CD4-positive, alpha-beta T cell (primary cell): ENCODE measurements around the gene CMTM1. TPM values are rescaled to one million over a fixed set of nuclear protein-coding genes. Genes with fewer than 3 reads are reported as not detected.

Source experiments
- ATAC-seq: fragments of 200-7000 bp; cut with Tn5 transposase; one replicate; pipeline ENCODE4 v1.10.0; 2022; ENCODE audit warnings: mild to moderate bottlenecking; ENCODE audit not compliant: poor library complexity
- CTCF ChIA-PET: fragments of 350-600 bp; sonication (Branson Sonifier 250); formaldehyde crosslinking; loops from one replicate; lab custom pipeline; 2021; ENCODE audit warnings: antibody characterized with exemption, inconsistent platforms; lab: Charles Lee
- POLR2A ChIA-PET: fragments of 350-600 bp; sonication (Branson Sonifier 250); formaldehyde crosslinking; loops from one replicate; lab custom pipeline; 2021; ENCODE audit warnings: antibody characterized with exemption, inconsistent platforms; lab: Charles Lee
- DNase-seq, 14 experiments: peaks; one replicate each; pipeline ENCODE4 v3.0.0-alpha.2; 2013 to 2020; ENCODE audit warnings: mixed read lengths in 2 of 14
- H3K27ac ChIP-seq, 2 donors: one replicate each; pipeline versions ENCODE4 v1.5.1 to v1.7.0; 2013; ENCODE audit warnings: low read length in 2 of 2, low read depth in 1 of 2, mild to moderate bottlenecking in 1 of 2
- H3K27me3 ChIP-seq, 2 experiments: 1 replicate in 1 of 2; 2 replicates in 1 of 2; pipeline versions ENCODE4 v1.6.1 to v1.7.0; 2013; ENCODE audit warnings: low read length in 2 of 2, control low read depth in 1 of 2, mild to moderate bottlenecking in 1 of 2, moderate library complexity in 1 of 2; ENCODE audit not compliant: insufficient read depth in 2 of 2, control insufficient read depth in 1 of 2
- H3K36me3 ChIP-seq: one replicate; pipeline ENCODE4 v1.6.1; 2013; ENCODE audit warnings: low read length, control low read depth; ENCODE audit not compliant: insufficient read depth
- H3K4me1 ChIP-seq: one replicate; pipeline ENCODE4 v1.6.1; 2013; ENCODE audit warnings: low read length, control low read depth; ENCODE audit not compliant: insufficient read depth
- H3K4me3 ChIP-seq: one replicate; pipeline ENCODE4 v1.5.1; 2013; ENCODE audit warnings: mild to moderate bottlenecking, low read length, moderate library complexity
- H3K9me3 ChIP-seq, 2 experiments: 1 replicate in 1 of 2; 2 replicates in 1 of 2; pipeline versions ENCODE4 v1.6.1 to v1.7.0; 2013; ENCODE audit warnings: low read length in 2 of 2, mild to moderate bottlenecking in 2 of 2, control low read depth in 1 of 2, moderate library complexity in 1 of 2; ENCODE audit not compliant: control insufficient read depth in 1 of 2, insufficient read depth in 1 of 2
- H3K27ac Mint-ChIP-seq: one replicate; pipeline ENCODE4 v1.8.0; 2020; ENCODE audit warnings: mixed read lengths
- H3K27me3 Mint-ChIP-seq: one replicate; pipeline ENCODE4 v1.8.0; 2021; ENCODE audit warnings: mixed read lengths
- H3K36me3 Mint-ChIP-seq: one replicate; pipeline ENCODE4 v1.8.0; 2021; ENCODE audit warnings: low read depth, mixed read lengths
- H3K4me1 Mint-ChIP-seq: one replicate; pipeline ENCODE4 v1.8.0; 2021; ENCODE audit warnings: low read depth, mixed read lengths
- H3K4me3 Mint-ChIP-seq: one replicate; pipeline ENCODE4 v1.8.0; 2020; ENCODE audit warnings: mild to moderate bottlenecking, mixed read lengths
- H3K9me3 Mint-ChIP-seq: one replicate; pipeline ENCODE4 v1.8.0; 2020; ENCODE audit warnings: mixed read lengths
- intact Hi-C, 2 experiments: fragments of 100-400 bp; cut with DNase I in 1 of 2; cut with micrococcal nuclease in 1 of 2; formaldehyde crosslinking; loops; one replicate each; pipeline versions ENCODE4 v1.15.1 to v1.9.0; 2023 to 2025; cut with DNase I, micrococcal nuclease
- total RNA-seq, 174 experiments: library from RNA in 2 of 174; stranded (reverse) in 2 of 174; gene quantifications; one replicate each; pipeline ENCODE4 v1.2.3 and lab custom pipeline; 2021 to 2026
- TF ChIP-seq, protein P1 (sequence below): fragments of 200-600 bp; IDR thresholded peaks from one replicate; pipeline ENCODE4 v1.8.0; 2022; ENCODE audit warnings: antibody characterized with exemption, mild to moderate bottlenecking

Gene CMTM1
- total RNA-seq, 2 experiments from 2014 or later, result 0.66 to 1.1 TPM

DNA sequence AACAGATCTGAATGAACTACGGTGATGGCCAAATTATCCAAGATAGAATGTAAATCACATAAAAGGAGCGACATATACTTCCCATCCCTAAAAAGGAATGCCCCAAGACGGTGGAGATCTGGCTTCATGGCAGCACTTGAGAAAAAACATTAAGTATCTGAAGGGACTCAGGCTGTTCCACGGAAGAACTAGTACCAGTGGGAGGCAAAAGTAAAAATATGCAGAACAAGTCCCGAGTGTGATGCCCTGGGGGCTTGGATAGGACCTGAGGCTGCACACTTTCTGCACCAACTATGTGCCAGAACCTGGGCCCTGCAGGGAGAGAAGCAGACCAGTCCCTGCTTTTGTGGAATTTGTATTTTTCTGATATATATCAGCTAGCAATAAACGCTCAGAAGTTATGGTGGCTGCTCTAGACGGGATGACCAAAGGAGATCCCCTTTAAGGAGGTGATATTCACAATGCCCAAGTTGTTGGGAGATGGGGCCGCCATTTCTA lies 14.4 kb upstream of the CMTM1 start:
- peaks cover 42% of the 10 kb centered on the region for H3K36me3 Mint-ChIP-seq
- CTCF ChIA-PET, result interaction anchor here (0.8 to 4.8 kb wide), 8 partner anchors 11 to 57 kb away, joined by 3 to 32 read pairs (median 6); no protein-coding TSS in a partner anchor
- DNase-seq, result no peak

DNA sequence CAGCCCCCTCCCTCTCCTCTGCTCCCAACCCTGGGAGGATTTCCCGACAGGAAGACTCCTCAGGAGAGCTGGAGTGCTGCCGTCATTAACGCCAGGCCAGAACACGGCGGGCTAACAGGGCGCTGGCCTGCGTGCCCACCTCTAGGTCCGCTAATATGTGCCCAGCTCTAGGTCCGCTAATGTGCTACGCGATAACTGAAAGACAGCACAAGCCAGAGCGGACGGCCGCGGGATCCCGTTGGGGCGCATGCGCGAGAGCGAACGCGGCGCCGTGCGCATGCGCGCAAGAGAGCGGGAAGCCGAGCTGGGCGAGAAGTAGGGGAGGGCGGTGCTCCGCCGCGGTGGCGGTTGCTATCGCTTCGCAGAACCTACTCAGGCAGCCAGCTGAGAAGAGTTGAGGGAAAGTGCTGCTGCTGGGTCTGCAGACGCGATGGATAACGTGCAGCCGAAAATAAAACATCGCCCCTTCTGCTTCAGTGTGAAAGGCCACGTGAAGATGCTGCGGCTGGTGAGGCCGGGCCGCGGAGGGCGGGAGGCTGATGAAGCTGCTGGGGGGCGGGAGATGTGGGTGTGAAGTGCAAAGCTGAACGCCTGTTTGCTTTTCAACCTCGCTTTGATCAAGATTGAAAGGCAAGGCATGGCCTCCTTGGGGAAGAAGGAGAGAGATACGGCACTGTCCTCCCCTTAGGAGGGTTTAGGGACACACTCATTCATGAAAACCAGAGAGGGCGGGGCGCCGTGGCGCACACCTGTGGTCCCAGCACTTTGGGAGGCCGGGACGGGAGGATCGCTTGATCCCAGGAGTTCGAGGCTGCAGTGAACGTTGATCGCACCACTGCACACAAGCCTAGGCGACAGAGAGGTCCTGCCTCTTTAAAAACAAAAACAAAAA lies 13.7 kb upstream of the CMTM1 start, which contains the start of gene CKLF:
TSS of gene CKLF (plus strand) at position 291 of the 892 bp plus-strand sequence. CDS start at position 431, 140 bp downstream.
- intact Hi-C loops, result loop anchor here (2.0 to 5.0 kb wide), 3 partner anchors 35 to 50 kb away; no protein-coding TSS in a partner anchor

More for the DNA sequence above, 14.4 kb upstream of the CMTM1 start:
- TF ChIP-seq, protein P1, sequence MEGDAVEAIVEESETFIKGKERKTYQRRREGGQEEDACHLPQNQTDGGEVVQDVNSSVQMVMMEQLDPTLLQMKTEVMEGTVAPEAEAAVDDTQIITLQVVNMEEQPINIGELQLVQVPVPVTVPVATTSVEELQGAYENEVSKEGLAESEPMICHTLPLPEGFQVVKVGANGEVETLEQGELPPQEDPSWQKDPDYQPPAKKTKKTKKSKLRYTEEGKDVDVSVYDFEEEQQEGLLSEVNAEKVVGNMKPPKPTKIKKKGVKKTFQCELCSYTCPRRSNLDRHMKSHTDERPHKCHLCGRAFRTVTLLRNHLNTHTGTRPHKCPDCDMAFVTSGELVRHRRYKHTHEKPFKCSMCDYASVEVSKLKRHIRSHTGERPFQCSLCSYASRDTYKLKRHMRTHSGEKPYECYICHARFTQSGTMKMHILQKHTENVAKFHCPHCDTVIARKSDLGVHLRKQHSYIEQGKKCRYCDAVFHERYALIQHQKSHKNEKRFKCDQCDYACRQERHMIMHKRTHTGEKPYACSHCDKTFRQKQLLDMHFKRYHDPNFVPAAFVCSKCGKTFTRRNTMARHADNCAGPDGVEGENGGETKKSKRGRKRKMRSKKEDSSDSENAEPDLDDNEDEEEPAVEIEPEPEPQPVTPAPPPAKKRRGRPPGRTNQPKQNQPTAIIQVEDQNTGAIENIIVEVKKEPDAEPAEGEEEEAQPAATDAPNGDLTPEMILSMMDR, result peak; percentile 3
- Histone ChIP-seq H3K27me3 (no peaks in the 10 kb centered on the region), H3K4me3 (peak overlapping the region; percentile 85), H3K4me1 (peaks cover 79% of the 10 kb centered on the region), H3K36me3 (peaks cover 11% of the 10 kb centered on the region), H3K27ac (peak overlapping the region; percentile 79 to 81), H3K9me3 (no peaks in the 10 kb centered on the region)
- Mint-ChIP-seq H3K4me3 (peak overlapping the region; percentile 92), H3K27me3 (no peaks in the 10 kb centered on the region), H3K27ac (peak overlapping the region; percentile 93), H3K9me3 (no peaks in the 10 kb centered on the region), H3K4me1 (peaks cover 88% of the 10 kb centered on the region)
- ATAC-seq, result no peak
- POLR2A ChIA-PET, result interaction anchor here (0.7 to 8.2 kb wide), 26 partner anchors 9 to 607 kb away, joined by 3 to 124 read pairs (median 4); partner anchors contain the start of genes CMTM2, CMTM3, DYNC1LI2 and NAE1
- intact Hi-C loops, result loop anchor here (2.0 to 5.0 kb wide), 4 partner anchors 35 to 51 kb away; no protein-coding TSS in a partner anchor

More for the DNA sequence above, 13.7 kb upstream of the CMTM1 start, which contains the start of gene CKLF:
- Histone ChIP-seq H3K27me3 (no peaks in the 10 kb centered on the region), H3K9me3 (no peaks in the 10 kb centered on the region), H3K27ac (peak within 1 kb of the TSS; percentile 79 to 81), H3K4me1 (peaks cover 81% of the 10 kb centered on the region), H3K36me3 (peaks cover 14% of the 10 kb centered on the region), H3K4me3 (peak within 1 kb of the TSS; percentile 85)
- peak; percentile 68 for ATAC-seq
- CTCF ChIA-PET, result interaction anchor here (0.9 to 4.8 kb wide), 7 partner anchors 10 to 199 kb away, joined by 3 to 32 read pairs (median 7); partner anchors contain the start of gene DYNC1LI2
- peaks cover 86% of the 10 kb centered on the region for H3K4me1 Mint-ChIP-seq
- peaks cover 46% of the 10 kb centered on the region for H3K36me3 Mint-ChIP-seq
- TF ChIP-seq, protein P1, result no peak
- peak within 1 kb of the TSS; percentile 93 for H3K27ac Mint-ChIP-seq
- POLR2A ChIA-PET, result interaction anchor here (0.6 to 8.2 kb wide), 30 partner anchors 9 to 607 kb away, joined by 3 to 124 read pairs (median 4); partner anchors contain the start of genes CMTM2, CMTM3, CMTM4 and DYNC1LI2
- H3K9me3 Mint-ChIP-seq, result no peaks in the 10 kb centered on the region
- DNase-seq, result peak; percentile 81 to 97 (median 90)
- peak within 1 kb of the TSS; percentile 92 for H3K4me3 Mint-ChIP-seq
- no peaks in the 10 kb centered on the region for H3K27me3 Mint-ChIP-seq
